Panc1 (cell line): Measurements from ENCODE around the gene ARCN1. TPM values are rescaled to one million over a fixed set of nuclear protein-coding genes. Genes with fewer than 3 reads are reported as not detected.

Source experiments
- ATAC-seq: fragments of 200-7000 bp; cut with Tn5 transposase; 2 replicates; pipeline ENCODE4 v1.9.1; 2020; ENCODE audit warnings: mild to moderate bottlenecking, moderate library complexity
- BruUV-seq: library from RNA; stranded (reverse); fragments of 400-500 nt; replicated peaks from 2 replicates; lab custom pipeline; 2021; lab: Mats Ljungman, UMichigan
- CTCF ChIA-PET: fragments of 300-600 bp; sonication (Branson Sonifier 250); formaldehyde crosslinking; loops from one replicate; lab custom pipeline; 2022; ENCODE audit warnings: antibody characterized with exemption; lab: Charles Lee
- POLR2A ChIA-PET: fragments of 300-600 bp; sonication (Branson Sonifier 250); formaldehyde crosslinking; loops from one replicate; lab custom pipeline; 2022; ENCODE audit warnings: antibody characterized with exemption; lab: Charles Lee
- DNase-seq: peaks from one replicate; pipeline ENCODE4 v3.0.0-alpha.2; 2010; ENCODE audit warnings: low read depth, low spot score
- H3K27ac ChIP-seq: 2 replicates; pipeline ENCODE4 v1.5.1; 2011; ENCODE audit warnings: mild to moderate bottlenecking, low read length, inconsistent platforms
- H3K27me3 ChIP-seq: fragments of 200-500 bp; sonication (Bioruptor generic); 2 replicates; pipeline ENCODE4 v1.6.0; 2014; ENCODE audit warnings: low read length, inconsistent platforms; ENCODE audit not compliant: control insufficient read depth, insufficient read depth
- H3K36me3 ChIP-seq: fragments of 200-500 bp; sonication (Bioruptor generic); 2 replicates; pipeline ENCODE4 v1.5.1; 2014; ENCODE audit warnings: inconsistent platforms, mild to moderate bottlenecking, low read length, moderate library complexity; ENCODE audit not compliant: control insufficient read depth, insufficient read depth
- H3K4me1 ChIP-seq: 2 replicates; pipeline ENCODE4 v1.5.1; 2011; ENCODE audit warnings: inconsistent platforms, mild to moderate bottlenecking, low read length, moderate library complexity; ENCODE audit not compliant: control insufficient read depth, insufficient read depth
- H3K4me3 ChIP-seq, 2 experiments: 2 replicates each; pipeline ENCODE4 v1.5.1; 2011 to 2012; ENCODE audit warnings: low read depth in 2 of 2, low read length in 2 of 2, mild to moderate bottlenecking in 2 of 2, inconsistent platforms in 1 of 2, moderate library complexity in 1 of 2
- H3K9me3 ChIP-seq: fragments of 200-500 bp; sonication (Bioruptor generic); 2 replicates; pipeline ENCODE4 v1.5.1; 2014; ENCODE audit warnings: low read depth, mild to moderate bottlenecking, inconsistent platforms, low read length, moderate library complexity; ENCODE audit not compliant: control insufficient read depth, insufficient read depth
- POLR2AphosphoS5 ChIP-seq: IDR thresholded peaks from 2 replicates; pipeline ENCODE4 v1.6.1; 2012; ENCODE audit warnings: mild to moderate bottlenecking, low read depth, low read length, moderate library complexity
- SIN3A ChIP-seq: IDR thresholded peaks from 2 replicates; pipeline ENCODE4 v1.6.1; 2012; ENCODE audit warnings: low read depth, mild to moderate bottlenecking, low read length, moderate library complexity, borderline replicate concordance; ENCODE audit not compliant: insufficient read depth
- TCF7L2 ChIP-seq: IDR thresholded peaks from 2 replicates; pipeline ENCODE4 v1.6.1; 2011; ENCODE audit warnings: mild to moderate bottlenecking, low read depth, low read length, inconsistent platforms
- in situ Hi-C: cut with HindIII; loops from 2 replicates; pipeline ENCODE4 v1.10.0; 2016; ENCODE audit warnings: low sequenced_read_pairs, low pct_unique_long_range_greater_than_20kb
- intact Hi-C: fragments of 100-400 bp; cut with micrococcal nuclease; formaldehyde crosslinking; loops from one replicate; pipeline ENCODE4 v1.10.0; 2022; ENCODE audit not compliant: unreplicated experiment
- total RNA-seq: library from RNA; stranded (reverse); gene quantifications from one replicate; pipeline ENCODE4 v1.2.1, GENCODE V29; 2021; ENCODE audit not compliant: unreplicated experiment
- TF ChIP-seq, protein P1 (sequence below), 2 experiments: IDR thresholded peaks; 2 replicates each; pipeline ENCODE4 v1.6.1; 2011 to 2012; ENCODE audit warnings: low read depth in 2 of 2, control low read depth in 1 of 2, low read length in 1 of 2, mild to moderate bottlenecking in 1 of 2, moderate library complexity in 1 of 2; ENCODE audit not compliant: insufficient read depth in 1 of 2
- TF ChIP-seq, protein P2 (sequence below): fragments of 450-650 bp; IDR thresholded peaks from 2 replicates; pipeline ENCODE4 v1.5.1; 2017; ENCODE audit warnings: mild to moderate bottlenecking

The ARCN1 gene
- total RNA-seq, 1 experiment from 2014 or later = 197 TPM

DNA sequence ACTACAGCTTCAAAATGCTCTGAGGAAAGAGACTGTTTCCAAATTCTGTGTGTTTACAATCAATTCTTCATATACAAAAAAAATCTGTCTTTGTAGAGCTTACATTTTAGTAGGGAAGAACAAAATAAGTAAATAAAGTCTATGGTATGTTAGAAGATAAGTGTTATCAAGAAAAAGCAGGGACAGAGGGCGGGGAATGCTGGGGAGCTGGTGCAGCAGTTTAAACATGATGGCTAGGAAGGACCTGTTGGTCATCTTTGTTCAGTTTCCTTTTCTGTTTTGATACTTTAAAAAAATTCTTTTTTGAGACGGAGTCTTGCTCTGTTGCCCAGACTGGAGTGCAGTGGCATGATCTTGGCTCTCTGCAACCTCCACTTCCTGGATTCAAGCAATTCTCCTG, 25.1 kb upstream of the ARCN1 start:
- no peaks in the 10 kb centered on the region for H3K9me3 ChIP-seq
- no peaks in the 10 kb centered on the region for H3K36me3 ChIP-seq
- TF ChIP-seq TCF7L2 = no peak
- TF ChIP-seq, protein P1, sequence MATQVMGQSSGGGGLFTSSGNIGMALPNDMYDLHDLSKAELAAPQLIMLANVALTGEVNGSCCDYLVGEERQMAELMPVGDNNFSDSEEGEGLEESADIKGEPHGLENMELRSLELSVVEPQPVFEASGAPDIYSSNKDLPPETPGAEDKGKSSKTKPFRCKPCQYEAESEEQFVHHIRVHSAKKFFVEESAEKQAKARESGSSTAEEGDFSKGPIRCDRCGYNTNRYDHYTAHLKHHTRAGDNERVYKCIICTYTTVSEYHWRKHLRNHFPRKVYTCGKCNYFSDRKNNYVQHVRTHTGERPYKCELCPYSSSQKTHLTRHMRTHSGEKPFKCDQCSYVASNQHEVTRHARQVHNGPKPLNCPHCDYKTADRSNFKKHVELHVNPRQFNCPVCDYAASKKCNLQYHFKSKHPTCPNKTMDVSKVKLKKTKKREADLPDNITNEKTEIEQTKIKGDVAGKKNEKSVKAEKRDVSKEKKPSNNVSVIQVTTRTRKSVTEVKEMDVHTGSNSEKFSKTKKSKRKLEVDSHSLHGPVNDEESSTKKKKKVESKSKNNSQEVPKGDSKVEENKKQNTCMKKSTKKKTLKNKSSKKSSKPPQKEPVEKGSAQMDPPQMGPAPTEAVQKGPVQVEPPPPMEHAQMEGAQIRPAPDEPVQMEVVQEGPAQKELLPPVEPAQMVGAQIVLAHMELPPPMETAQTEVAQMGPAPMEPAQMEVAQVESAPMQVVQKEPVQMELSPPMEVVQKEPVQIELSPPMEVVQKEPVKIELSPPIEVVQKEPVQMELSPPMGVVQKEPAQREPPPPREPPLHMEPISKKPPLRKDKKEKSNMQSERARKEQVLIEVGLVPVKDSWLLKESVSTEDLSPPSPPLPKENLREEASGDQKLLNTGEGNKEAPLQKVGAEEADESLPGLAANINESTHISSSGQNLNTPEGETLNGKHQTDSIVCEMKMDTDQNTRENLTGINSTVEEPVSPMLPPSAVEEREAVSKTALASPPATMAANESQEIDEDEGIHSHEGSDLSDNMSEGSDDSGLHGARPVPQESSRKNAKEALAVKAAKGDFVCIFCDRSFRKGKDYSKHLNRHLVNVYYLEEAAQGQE (IDR thresholded peaks at IDR 0.05; ENCODE audit: insufficient read depth in 1 of 2, low read depth in 2 of 2, low read length in 1 of 2) = no peak
- TF ChIP-seq SIN3A = no peak
- no peak for TF ChIP-seq POLR2AphosphoS5
- TF ChIP-seq, protein P2, sequence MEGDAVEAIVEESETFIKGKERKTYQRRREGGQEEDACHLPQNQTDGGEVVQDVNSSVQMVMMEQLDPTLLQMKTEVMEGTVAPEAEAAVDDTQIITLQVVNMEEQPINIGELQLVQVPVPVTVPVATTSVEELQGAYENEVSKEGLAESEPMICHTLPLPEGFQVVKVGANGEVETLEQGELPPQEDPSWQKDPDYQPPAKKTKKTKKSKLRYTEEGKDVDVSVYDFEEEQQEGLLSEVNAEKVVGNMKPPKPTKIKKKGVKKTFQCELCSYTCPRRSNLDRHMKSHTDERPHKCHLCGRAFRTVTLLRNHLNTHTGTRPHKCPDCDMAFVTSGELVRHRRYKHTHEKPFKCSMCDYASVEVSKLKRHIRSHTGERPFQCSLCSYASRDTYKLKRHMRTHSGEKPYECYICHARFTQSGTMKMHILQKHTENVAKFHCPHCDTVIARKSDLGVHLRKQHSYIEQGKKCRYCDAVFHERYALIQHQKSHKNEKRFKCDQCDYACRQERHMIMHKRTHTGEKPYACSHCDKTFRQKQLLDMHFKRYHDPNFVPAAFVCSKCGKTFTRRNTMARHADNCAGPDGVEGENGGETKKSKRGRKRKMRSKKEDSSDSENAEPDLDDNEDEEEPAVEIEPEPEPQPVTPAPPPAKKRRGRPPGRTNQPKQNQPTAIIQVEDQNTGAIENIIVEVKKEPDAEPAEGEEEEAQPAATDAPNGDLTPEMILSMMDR = no peak
- H3K27ac ChIP-seq = no peak overlapping the region
- ChIA-PET CTCF (no interaction called here), POLR2A (interaction anchor here (0.7 kb wide), 1 partner anchor 149 kb away, joined by 7 read pairs; no protein-coding TSS in a partner anchor)
- H3K4me3 ChIP-seq = no peak overlapping the region
- no peaks in the 10 kb centered on the region for H3K4me1 ChIP-seq
- intact Hi-C loops = no loop called here
- no peaks in the 10 kb centered on the region for H3K27me3 ChIP-seq
- no TSS peak for BruUV-seq
- no peak for ATAC-seq
- in situ Hi-C loops = no loop called here
- no peak for DNase-seq

DNA sequence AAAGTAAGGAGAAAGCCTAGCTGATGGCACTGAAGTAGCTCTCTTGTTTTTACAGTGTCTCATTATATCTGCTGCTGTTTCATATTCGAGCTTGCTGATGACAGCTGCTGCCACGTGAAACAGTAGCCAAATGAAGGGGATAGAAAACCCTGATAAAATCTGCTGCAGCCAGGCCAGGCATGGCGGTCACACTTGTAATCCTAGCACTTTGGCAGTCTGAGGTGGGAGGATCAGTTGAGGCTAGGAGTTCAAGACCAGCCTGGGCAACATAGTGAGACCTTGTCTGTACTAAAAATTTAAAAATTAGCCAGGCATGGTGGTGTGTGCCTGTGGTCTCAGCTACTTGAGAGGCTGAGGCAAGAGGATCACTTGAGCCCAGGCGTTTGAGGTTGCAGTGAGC, 19.9 kb upstream of the ARCN1 start:
- no peak for DNase-seq
- no peaks in the 10 kb centered on the region for H3K4me1 ChIP-seq
- in situ Hi-C loops (no loop called here), intact Hi-C loops (no loop called here)
- TF ChIP-seq, protein P2 = no peak
- TF ChIP-seq, protein P1 (IDR thresholded peaks at IDR 0.05; ENCODE audit: insufficient read depth in 1 of 2, low read depth in 2 of 2, low read length in 1 of 2) = no peak
- no peak for TF ChIP-seq TCF7L2
- TF ChIP-seq POLR2AphosphoS5 = no peak
- TF ChIP-seq SIN3A = no peak
- no peak overlapping the region for H3K4me3 ChIP-seq
- POLR2A ChIA-PET = no interaction called here
- CTCF ChIA-PET = interaction anchor here (0.5 kb wide), 1 partner anchor 434 kb away, joined by 5 read pairs; no protein-coding TSS in a partner anchor
- no peaks in the 10 kb centered on the region for H3K36me3 ChIP-seq
- no peak for ATAC-seq
- H3K9me3 ChIP-seq = no peaks in the 10 kb centered on the region
- BruUV-seq = no TSS peak
- H3K27me3 ChIP-seq = no peaks in the 10 kb centered on the region
- no peak overlapping the region for H3K27ac ChIP-seq
